RCC 7860 (cell line): ENCODE measurements around the gene ZNF148.

Experiments
- DNase-seq: peaks from one replicate; pipeline ENCODE4 v3.0.0-alpha.2; 2015; ENCODE audit warnings: low spot score
- FAIRE-seq: peaks from 2 replicates; lab custom pipeline; 2012; peaks lifted over from hg19 to GRCh38; lab: Jason Lieb, UNC

ZNF148 gene

DNA sequence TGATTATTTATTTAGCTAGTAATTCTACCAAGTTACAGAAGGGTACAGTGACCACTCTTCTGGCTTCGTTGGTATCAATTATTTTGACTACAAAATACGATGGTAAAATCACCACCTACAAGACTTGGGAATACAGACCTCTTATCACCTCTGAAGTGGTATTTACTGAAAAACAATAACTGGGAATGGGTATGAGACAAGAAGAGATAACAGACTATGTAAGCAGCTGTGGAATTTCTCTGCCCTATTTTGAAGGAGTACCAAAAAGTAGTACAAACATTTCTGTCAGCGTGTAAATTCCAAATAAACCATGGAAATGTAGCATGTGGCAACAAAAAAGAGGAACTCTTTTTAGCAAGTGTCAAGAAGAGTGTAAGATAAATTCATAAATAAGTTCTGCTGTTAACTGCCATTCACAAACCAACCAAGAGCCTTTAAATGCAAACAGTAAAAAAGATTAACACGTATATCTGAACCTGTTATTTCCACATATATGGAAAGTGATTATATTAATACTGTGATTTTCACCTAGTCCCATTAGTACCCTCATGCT lies 85.6 kb downstream of the ZNF148 start:
- DNase-seq, result no peak
- no peak for FAIRE-seq

DNA sequence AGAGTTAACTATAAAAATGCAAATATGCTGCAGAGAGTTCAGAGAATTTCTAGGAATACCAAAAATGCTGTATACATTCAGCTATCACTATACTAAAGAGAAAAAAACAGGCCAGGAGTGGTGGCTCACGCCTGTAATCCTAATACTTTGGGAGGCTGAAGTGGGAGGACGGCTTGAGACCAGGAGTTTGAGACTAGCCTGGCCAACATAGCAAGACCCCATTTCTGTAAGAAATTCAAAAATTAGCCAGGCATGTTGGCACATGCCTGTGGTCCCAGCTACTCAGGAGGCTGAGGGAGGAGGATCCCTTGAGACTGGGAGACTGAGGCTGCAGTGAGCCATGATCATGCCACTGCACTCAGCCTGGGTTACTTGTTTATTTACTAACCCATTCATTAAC lies 87.9 kb downstream of the ZNF148 start:
- FAIRE-seq, result no peak
- DNase-seq, result no peak

DNA sequence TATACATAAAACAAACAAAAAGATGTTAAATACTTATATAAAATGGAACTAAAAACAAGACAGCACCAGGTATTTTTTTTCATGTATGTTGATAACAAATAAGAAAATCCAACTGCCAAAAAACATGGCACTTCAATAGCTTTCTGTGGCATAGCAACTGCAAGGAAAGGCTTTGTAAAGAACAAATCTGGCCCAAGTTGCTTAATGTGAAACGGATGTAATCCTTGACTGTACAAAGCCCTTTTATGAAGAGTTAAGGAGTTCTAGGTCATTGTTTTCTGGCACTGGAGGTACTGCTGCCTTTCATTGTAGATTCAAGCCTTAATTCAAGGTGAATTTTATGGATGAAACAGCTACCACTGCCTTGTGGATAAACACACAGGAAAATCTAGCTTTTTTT lies 93.7 kb downstream of the ZNF148 start:
- no peak for FAIRE-seq
- no peak for DNase-seq

DNA sequence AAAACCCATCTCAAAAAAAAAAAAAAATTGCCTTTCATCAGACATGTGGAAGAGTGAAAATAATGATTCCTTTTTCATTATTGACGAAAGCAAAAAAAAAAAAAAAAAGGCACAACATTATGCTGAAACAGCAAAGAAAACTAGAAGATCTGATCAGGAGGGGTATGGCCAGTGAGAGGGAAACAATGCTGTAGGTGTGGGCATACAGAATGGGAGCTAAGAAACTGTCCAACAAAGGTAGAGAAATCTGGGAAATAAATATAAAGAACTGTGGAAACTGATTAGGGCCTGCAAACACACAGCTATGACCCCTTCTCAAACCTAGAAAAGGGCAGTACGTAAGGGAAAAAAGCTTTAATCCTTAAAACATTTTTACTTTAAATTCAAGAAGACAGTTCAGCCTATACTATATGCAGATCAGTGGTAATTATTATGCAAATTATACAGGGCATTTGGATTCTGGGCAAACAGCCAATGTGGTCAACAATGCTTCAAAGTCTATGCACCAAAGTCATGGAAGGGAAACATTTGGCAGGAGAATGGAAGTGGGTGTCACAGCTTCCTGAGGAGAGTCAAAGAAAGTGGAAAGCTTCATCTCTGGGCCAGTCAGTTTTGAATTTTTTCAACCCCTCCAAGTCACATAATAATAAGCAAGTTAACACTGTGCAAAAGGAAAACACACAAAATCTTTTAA lies 94.3 kb downstream of the ZNF148 start:
- DNase-seq, result no peak
- no peak for FAIRE-seq

GRCh38 chr3:125278155-125278554 lies 97.0 kb downstream of the ZNF148 start:
- DNase-seq (no peak), FAIRE-seq (no peak)

GRCh38 chr3:125271127-125271526 lies 104.0 kb downstream of the ZNF148 start:
- FAIRE-seq (no peak), DNase-seq (no peak)

DNA sequence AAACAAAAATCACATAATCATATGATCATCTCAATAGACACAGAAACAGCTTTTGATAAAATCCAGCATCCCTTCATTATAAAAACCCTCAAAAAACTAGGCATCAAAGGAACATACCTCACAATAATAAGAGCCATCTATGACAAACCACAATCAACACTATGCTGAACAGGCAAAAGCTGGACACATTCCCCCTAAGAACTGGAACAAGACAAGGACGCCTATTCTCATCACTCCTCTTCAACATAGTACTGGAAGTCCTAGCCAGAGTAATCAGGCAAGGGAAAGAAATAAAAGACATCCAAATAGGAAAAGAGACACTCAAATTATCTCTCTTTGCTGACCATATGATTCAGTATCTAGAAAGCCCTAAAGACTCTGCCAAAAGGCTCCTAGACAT lies 107.7 kb downstream of the ZNF148 start:
- no peak for DNase-seq
- no peak for FAIRE-seq

DNA sequence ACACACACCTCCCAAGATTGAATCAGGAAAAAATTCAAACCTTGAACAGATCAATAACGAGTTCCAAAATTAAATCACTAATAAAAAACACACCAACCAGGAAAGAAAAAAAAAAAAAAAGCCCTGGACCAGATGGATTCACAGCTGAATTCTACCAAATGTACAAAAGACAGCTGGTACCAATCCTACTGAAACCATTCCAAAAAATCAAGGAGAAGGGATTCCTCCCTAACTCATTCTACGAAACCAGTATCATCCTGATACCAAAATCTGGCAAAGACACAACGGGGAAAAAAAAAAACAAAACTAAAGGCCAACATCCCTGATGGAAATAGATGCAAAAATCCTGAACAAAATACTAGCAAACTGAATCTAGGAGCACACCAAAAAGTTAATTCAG lies 108.2 kb downstream of the ZNF148 start:
- FAIRE-seq, result no peak
- DNase-seq, result no peak

DNA sequence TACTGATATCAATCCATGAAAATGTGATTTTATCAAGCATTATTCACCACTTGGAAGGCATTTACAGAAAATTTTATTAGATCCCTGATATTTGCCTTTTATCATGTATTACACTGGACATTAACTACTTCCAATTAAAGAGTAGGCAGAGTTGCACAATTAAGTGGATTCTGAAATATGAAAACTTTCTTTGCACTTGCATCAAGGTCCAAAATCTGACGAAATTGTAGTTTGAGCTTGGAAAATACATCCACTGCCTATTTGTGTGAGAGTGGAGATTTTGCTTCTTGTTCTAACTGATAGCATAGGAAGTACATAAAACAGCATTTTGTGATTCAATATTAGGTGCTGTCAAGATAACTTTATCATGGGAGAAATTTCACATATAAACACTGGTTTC lies 113.0 kb downstream of the ZNF148 start:
- DNase-seq (no peak), FAIRE-seq (no peak)

- no peak for DNase-seq
- FAIRE-seq, result no peak
These were observed 114.1 kb downstream of the ZNF148 start for GRCh38 chr3:125261031-125261430.

DNA sequence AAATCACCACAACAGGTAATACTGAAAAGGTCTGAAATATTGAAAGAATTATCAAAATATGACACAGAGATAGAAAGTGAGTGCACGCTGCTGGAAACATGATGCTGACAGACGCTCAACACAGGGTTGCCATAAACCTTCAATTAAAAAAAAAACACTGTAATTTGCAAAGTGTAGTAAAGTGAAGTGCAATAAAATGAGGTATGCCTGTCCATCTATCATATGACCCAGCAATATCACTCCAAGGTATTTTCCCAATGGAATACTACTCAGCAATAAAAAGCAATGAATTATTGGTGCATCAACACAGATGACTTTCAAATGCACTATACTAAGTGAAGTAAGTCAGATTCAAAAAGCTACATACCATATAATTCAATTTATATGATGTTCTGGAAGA lies 115.0 kb downstream of the ZNF148 start:
- no peak for FAIRE-seq
- DNase-seq, result no peak

- FAIRE-seq (no peak), DNase-seq (no peak)
These were observed 117.6 kb downstream of the ZNF148 start for GRCh38 chr3:125257536-125257935.

DNA sequence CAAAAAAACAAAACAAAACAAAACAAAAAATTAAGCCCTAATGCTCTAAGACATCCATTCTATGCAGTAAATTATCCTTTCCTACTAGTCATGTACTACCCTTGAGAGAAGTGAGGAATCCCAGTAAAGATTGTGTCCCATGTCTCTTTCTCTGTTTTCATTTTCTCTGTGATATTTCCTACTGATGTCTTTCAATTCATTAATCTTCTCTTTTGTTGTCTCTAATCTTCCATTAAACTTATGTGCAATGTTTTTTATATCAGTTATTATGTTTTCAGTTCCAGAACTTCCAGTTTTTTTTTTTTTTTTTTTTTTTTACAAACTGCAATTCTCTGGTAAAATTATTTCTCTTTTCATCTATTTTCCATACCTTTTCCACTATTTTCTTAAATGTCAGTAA lies 118.5 kb downstream of the ZNF148 start:
- FAIRE-seq (no peak), DNase-seq (no peak)

DNA sequence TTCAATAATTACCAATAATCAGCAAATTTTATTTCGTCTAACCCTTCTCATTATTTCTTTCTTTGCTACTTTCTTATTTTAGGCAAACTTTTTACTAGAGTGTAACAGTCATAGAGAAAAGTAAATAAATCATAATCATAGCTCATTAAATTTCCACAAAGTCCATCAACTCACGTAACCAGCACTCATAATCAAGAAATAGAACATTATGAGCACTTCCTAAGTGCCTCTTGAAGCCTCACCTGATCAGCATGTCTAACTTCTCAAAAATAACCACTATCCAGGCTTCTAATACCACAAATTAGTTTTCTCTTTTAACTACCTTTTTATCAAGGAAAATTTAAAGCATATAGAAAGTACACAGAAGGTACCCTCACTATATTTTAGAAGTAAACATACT lies 124.2 kb downstream of the ZNF148 start:
- no peak for FAIRE-seq
- DNase-seq, result no peak

GRCh38 chr3:125246237-125246636 lies 128.9 kb downstream of the ZNF148 start:
- DNase-seq, result no peak

GRCh38 chr3:125245521-125245920 lies 129.6 kb downstream of the ZNF148 start:
- DNase-seq (no peak), FAIRE-seq (no peak)

More at GRCh38 chr3:125246237-125246636, 128.9 kb downstream of the ZNF148 start:
- no peak for FAIRE-seq

DNA sequence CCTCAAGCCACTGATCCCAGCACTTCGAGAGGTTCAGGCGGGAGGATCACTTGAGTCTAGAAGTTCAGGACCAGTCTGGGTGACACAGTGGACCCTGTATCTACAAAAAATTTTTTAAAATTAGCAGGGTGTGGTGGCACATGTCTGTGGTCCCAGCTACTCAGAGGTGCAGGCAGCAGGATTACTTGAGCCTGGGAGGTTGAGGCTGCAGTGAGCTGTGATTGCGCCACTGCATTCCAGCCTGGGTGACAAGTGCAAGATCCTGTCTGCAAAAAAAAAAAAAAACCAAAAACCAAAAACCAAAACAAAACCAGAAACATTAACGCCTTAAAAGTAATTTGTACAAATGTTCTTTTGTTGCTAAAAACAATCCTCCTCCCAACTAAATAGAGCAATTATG lies 134.6 kb downstream of the ZNF148 start:
- DNase-seq (no peak), FAIRE-seq (no peak)

GRCh38 chr3:125239266-125239665 lies 135.9 kb downstream of the ZNF148 start:
- no peak for DNase-seq

DNA sequence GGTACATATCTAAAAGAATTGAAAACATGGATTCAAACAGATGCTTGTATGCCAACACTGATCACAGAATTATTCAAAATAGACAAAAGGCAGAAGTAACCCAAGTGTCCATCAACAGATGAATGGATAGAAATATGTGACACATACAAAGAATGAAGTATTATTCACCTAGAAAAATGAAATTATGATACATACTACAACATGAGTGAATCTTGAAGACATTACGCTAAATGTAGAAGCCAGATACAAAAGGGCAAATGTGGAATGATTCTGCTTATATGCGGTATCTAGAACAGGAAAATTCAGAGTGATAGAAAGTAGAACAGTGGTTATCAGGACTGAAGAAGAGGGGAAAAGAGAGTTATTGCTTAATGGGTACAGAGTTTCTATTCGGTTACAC lies 136.4 kb downstream of the ZNF148 start:
- DNase-seq (no peak), FAIRE-seq (no peak)

More at GRCh38 chr3:125239266-125239665, 135.9 kb downstream of the ZNF148 start:
- FAIRE-seq, result no peak

DNA sequence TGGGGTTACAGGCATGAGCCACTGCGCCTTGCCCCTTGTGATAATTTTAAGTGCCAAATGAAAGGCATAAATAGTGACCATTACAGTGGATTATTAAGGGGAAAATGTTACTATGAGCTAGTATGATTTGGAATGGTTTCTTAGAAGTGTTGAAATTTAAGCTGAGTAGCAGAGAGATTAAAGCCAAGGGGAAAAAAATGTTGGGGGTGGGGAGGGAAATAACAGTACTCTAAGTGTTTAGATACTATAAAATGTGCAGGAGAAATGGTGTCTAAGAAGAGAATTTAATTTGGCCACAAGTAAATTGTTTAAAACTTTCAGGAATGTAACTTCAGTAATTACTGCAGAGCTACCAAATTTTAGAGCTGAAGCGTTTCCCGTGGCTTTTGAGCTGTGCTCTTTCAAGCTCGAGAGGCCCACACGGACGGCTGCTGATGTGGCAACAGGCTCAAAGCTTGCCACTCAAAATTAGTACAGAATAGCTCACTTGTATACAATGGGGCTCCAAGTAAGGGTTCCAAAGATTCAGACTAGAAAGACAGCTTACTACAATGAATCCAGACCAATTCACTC lies 138.7 kb downstream of the ZNF148 start:
- DNase-seq, result no peak
- FAIRE-seq, result no peak

- FAIRE-seq (no peak), DNase-seq (no peak)
These were observed 140.3 kb downstream of the ZNF148 start for GRCh38 chr3:125234831-125235230.

DNA sequence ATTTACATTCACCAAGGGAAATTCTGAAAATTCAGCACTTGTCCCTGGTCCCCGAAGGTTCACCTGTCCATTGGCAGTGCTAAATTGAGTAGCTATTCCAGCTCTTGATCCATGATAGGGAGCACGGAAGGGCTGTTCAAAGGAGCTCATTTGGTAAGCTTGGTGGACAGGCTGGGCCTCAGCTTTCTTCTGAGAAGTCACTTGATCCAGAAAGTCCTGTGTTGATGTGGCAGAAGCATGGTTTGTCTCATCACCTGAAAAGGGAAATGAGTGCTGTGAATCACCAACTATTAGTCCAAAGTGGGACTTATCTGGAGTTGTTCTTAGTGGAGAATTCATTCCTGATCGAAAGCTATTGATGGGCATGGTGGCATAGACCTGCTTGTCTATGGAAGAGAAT lies 142.7 kb downstream of the ZNF148 start:
- FAIRE-seq (no peak), DNase-seq (no peak)

DNA sequence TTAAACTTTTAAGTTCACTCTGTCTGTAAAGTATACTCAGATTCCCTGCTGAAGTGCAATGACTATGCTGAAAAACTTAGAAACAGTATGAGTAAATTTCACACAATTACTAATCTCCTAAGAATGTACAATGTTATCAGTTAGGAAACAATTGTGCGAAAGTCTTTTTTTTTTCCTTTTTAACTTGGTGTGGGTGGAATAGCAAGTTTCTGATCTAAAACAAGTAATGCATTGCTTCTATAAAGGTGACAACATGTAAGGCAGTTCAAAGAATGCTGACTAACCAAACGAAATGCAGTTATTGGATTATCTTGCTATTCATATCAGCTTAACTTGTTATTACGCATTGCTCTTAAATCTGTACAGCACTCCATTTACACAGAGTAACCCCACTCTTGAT lies 143.2 kb downstream of the ZNF148 start:
- peak; percentile 45 for DNase-seq
- FAIRE-seq, result peak; percentile 67
